Epithelial cell of proximal tubule (primary cell): ENCODE results near the gene DENND6B. TPM values are rescaled to one million over a fixed set of nuclear protein-coding genes. Genes with fewer than 3 reads are reported as not detected.

ENCODE experiments used
- DNase-seq: peaks from one replicate; pipeline ENCODE4 v3.0.0-alpha.2; 2011; ENCODE audit warnings: low read depth
- H3K4me3 ChIP-seq: 2 replicates; pipeline ENCODE4 v1.5.1; 2011; ENCODE audit warnings: low read depth, mild to moderate bottlenecking, low read length
- CTCF ChIP-seq: conservative IDR thresholded peaks from 2 replicates; pipeline ENCODE4 v1.5.1; 2012; ENCODE audit warnings: low read depth, mild to moderate bottlenecking, low read length
- total RNA-seq: library from RNA; depleted of rRNA; stranded (reverse); fragments of >200 nt; gene quantifications from 2 replicates; pipeline ENCODE4 v1.2.3, GENCODE V29; 2015

The DENND6B gene
- total RNA-seq, 1 donor from 2014 or later: 4.4 TPM

GRCh38 chr22:50346470-50346869, 19.7 kb upstream of the DENND6B start:
- H3K4me3 ChIP-seq: no peak overlapping the region
- TF ChIP-seq CTCF: no peak
- no peak for DNase-seq

- no peak for DNase-seq
- no peak for TF ChIP-seq CTCF
- H3K4me3 ChIP-seq: peak overlapping the region; percentile 68
Measured at GRCh38 chr22:50343541-50343935, 16.7 kb upstream of the DENND6B start.

DNA sequence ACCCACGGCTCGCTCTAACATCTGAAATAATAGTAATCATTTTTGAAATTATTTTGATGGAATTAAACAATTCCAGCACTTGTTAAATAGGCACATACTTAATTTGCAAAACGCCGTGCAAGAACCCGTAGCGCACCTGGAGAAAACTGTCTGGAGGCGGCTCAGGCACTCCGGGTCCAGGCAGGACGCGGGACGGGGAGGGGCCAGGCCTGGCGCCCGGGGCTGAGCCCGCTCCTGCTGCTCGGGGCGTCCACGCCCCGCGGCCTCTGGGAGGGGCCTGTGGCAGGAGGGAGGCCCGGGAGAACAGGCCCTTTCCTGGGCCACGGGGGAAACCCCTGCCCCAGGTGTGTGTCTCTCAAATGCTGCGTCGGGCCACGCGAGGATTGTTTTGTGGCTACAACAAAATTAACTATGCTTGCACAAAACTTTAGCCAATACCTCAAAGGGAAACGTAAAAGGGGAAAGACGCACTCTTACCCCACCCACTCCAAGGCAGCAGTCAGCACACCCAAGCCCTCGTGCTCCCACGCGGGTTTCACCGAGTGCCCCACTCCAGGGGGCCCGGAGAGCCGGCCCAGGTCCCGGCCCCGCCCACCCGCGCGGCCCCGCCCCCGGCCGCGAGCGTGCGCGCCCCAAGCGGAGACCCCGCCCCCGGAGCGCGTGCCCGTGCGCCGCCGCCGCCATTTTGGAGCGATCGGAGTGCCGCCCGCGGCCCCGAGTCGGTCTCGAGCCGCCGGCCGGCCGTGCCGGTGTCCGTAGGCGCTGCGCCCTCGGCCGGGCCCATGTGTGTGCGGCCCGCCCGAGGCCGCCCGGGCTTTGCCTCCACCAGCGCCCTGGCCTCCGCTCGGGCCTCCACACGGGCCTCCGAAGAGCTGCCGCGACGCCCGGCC, 16.1 kb upstream of the DENND6B start, which contains the start of gene PPP6R2:
Gene PPP6R2 (plus strand): TSS at position 677 of the 890 bp plus-strand sequence. CDS start 50,582 bp downstream, outside the sequence.
- TF ChIP-seq CTCF: no peak
- no peak for DNase-seq
- H3K4me3 ChIP-seq: peak within 1 kb of the TSS; percentile 68

- TF ChIP-seq CTCF: peak; percentile 98
- peak overlapping the region; percentile 68 for H3K4me3 ChIP-seq
- DNase-seq: peak; percentile 32
Measured at GRCh38 chr22:50341977-50342650, 15.3 kb upstream of the DENND6B start.

DNA sequence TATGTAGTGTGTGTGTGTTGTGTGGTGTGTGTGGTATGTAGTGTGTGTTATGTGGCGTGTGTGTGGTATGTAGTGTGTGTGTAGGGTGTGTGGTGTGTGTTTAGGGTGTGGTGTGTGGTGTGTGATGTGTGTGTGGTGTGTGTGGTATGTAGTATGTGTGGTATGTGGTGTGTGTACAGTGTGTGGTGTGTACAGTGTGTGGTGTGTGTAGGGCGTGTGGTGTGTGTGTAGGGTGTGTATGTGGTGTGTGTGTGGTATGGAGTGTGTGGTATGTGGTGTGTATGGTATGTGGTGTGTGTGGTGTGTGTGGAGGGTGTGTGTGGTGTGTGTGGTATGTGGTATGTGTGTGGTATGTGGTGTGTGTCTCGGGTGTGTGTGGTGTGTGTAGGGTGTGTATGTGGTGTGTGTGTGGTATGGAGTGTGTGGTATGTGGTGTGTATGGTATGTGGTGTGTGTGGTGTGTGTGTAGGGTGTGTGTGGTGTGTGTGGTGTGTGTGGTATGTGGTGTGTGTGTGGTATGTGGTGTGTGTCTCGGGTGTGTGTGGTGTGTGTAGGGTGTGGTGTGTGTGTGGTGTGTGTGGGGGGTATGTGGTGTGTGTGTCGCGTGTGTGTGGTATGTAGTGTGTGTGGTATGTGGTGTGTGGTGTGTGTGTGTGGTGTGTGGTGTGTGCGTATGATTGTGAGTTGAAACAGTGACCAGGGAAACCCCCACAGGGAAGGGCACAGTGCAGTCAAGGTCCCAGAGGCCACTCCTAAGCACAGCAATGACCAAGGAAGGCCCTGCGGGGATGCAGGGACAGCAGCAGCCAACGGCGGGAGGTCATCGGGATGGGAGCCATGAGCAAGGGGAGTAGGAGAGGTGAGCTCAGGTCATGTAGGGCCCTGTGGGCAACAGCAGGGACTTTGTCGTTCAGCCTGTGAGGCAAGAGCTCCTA, 13.4 kb upstream of the DENND6B start:
- TF ChIP-seq CTCF: no peak
- no peak overlapping the region for H3K4me3 ChIP-seq
- DNase-seq: no peak

- H3K4me3 ChIP-seq: no peak overlapping the region
- no peak for TF ChIP-seq CTCF
- no peak for DNase-seq
Measured at GRCh38 chr22:50338860-50339462, 12.1 kb upstream of the DENND6B start.
